Measurements from ENCODE around the gene BCDIN3D.

BCDIN3D gene

DNA sequence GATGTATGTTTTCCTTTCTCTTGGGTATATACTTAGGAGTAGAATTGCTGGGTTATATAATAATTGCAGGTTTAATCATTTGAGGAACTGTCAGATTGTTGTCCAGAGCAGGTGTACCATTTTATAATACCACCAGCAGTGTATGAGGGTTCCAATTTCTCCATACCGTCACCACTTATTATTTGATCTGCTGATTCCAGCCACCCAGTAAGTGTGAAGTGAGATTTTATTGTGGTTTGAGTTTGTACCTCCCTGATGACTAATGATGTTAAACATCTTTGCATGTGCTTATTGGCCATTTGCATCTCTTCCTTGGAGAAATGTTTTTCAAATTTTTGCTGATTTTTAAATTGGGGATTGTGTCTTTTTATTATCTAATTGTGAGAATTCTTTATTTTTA is 29.8 kb downstream of the BCDIN3D start:
- no peak overlapping the region for H3K4me3 ChIP-seq (ENCODE audit: severe bottlenecking)
- H3K36me3 ChIP-seq (ENCODE audit: low read depth), result peaks cover 11% of the 10 kb centered on the region
- TF ChIP-seq, protein P1, sequence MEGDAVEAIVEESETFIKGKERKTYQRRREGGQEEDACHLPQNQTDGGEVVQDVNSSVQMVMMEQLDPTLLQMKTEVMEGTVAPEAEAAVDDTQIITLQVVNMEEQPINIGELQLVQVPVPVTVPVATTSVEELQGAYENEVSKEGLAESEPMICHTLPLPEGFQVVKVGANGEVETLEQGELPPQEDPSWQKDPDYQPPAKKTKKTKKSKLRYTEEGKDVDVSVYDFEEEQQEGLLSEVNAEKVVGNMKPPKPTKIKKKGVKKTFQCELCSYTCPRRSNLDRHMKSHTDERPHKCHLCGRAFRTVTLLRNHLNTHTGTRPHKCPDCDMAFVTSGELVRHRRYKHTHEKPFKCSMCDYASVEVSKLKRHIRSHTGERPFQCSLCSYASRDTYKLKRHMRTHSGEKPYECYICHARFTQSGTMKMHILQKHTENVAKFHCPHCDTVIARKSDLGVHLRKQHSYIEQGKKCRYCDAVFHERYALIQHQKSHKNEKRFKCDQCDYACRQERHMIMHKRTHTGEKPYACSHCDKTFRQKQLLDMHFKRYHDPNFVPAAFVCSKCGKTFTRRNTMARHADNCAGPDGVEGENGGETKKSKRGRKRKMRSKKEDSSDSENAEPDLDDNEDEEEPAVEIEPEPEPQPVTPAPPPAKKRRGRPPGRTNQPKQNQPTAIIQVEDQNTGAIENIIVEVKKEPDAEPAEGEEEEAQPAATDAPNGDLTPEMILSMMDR (IDR thresholded peaks at IDR 0.05; ENCODE audit: poor library complexity, severe bottlenecking), result no peak
- DNase-seq (ENCODE audit: low spot score) (no peak), ATAC-seq (ENCODE audit: low read depth) (no peak)
- no peak overlapping the region for H3K27ac ChIP-seq (ENCODE audit: poor library complexity, severe bottlenecking)
- H3K27me3 ChIP-seq (ENCODE audit: insufficient read depth, poor library complexity, severe bottlenecking), result no peaks in the 10 kb centered on the region
- no peaks in the 10 kb centered on the region for H3K4me1 ChIP-seq (ENCODE audit: insufficient read depth, poor library complexity, severe bottlenecking)
- H3K9me3 ChIP-seq (ENCODE audit: severe bottlenecking), result no peaks in the 10 kb centered on the region

DNA sequence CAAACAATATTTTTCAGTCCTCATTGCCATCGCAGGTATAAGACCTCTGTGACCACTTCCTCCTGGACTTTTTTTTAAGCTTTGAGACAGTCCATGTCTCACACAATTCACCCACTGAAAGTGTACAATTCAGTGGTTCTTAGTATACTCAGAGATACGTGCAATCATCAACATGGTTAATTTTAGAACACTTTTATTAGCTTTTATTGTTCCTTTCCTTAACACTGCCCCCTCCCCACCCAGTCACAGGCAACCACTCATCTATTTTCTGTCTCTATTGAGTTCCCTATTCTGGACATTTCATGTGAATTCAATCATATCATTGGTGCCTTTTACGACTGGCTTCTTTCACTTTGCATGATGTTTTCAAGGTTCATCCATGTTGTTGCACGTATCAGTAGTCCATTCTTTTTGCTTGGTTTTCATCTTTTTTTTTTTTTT is 30.9 kb downstream of the BCDIN3D start:
- no peak overlapping the region for H3K27ac ChIP-seq (ENCODE audit: poor library complexity, severe bottlenecking)

DNA sequence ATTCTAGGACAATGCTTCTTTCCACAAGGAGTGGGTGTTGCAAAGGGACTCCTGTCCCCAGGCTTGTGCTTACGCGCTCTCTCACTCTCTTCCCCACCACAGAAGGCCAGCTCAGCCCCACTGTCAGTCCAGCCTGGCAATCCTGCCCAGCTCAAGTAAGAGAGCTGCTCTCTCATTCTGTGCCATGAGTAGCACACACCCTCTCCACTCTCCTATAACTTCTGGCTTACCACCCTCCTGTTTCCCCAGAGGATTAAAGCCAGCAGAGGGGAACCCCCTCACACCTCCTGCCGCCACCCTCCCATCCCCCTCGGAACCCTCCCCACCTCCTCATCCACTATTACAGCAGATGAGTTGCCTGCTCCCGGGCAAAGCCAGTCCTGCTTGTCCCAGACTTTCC is 31.8 kb downstream of the BCDIN3D start:
- Histone ChIP-seq H3K27me3 (ENCODE audit: insufficient read depth, poor library complexity, severe bottlenecking) (no peaks in the 10 kb centered on the region), H3K9me3 (ENCODE audit: severe bottlenecking) (no peaks in the 10 kb centered on the region), H3K4me1 (ENCODE audit: insufficient read depth, poor library complexity, severe bottlenecking) (no peaks in the 10 kb centered on the region), H3K36me3 (ENCODE audit: low read depth) (peaks cover 10% of the 10 kb centered on the region), H3K4me3 (ENCODE audit: severe bottlenecking) (no peak overlapping the region), H3K27ac (ENCODE audit: poor library complexity, severe bottlenecking) (no peak overlapping the region)
- TF ChIP-seq, protein P1 (IDR thresholded peaks at IDR 0.05; ENCODE audit: poor library complexity, severe bottlenecking), result no peak
- ATAC-seq (ENCODE audit: low read depth) (no peak), DNase-seq (ENCODE audit: low spot score) (no peak)

More for the DNA sequence above, 30.9 kb downstream of the BCDIN3D start:
- H3K4me1 ChIP-seq (ENCODE audit: insufficient read depth, poor library complexity, severe bottlenecking), result no peaks in the 10 kb centered on the region
- no peaks in the 10 kb centered on the region for H3K27me3 ChIP-seq (ENCODE audit: insufficient read depth, poor library complexity, severe bottlenecking)
- TF ChIP-seq, protein P1 (IDR thresholded peaks at IDR 0.05; ENCODE audit: poor library complexity, severe bottlenecking), result no peak
- no peak for ATAC-seq (ENCODE audit: low read depth)
- no peaks in the 10 kb centered on the region for H3K9me3 ChIP-seq (ENCODE audit: severe bottlenecking)
- H3K4me3 ChIP-seq (ENCODE audit: severe bottlenecking), result no peak overlapping the region
- DNase-seq (ENCODE audit: low spot score), result no peak
- H3K36me3 ChIP-seq (ENCODE audit: low read depth), result peaks cover 10% of the 10 kb centered on the region

DNA sequence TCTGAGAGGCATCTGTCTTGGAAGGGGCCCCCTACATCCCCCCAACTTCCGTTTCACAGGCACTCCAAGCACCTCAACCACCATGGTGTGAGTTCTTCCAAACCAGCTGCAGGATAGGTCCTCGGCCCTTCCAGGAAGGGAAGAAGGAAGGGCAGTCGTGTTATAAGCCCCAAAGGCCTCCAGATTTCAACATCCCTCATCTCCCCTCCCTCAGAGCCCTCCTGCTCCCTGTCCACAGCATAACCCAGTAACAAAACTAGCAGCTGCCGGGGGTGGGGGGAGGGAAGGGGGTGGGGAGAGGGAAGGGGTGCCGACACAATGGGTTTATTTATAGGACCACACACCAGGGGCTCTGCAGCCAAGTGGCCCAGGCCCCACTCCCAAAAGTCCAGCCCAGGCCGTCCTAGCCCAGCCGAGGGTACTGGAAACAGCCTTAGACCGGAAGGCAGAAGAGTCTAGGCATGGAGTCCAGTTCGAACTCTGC is 33.0 kb downstream of the BCDIN3D start:
- H3K4me3 ChIP-seq (ENCODE audit: severe bottlenecking), result no peak overlapping the region
- H3K9me3 ChIP-seq (ENCODE audit: severe bottlenecking), result no peaks in the 10 kb centered on the region

DNA sequence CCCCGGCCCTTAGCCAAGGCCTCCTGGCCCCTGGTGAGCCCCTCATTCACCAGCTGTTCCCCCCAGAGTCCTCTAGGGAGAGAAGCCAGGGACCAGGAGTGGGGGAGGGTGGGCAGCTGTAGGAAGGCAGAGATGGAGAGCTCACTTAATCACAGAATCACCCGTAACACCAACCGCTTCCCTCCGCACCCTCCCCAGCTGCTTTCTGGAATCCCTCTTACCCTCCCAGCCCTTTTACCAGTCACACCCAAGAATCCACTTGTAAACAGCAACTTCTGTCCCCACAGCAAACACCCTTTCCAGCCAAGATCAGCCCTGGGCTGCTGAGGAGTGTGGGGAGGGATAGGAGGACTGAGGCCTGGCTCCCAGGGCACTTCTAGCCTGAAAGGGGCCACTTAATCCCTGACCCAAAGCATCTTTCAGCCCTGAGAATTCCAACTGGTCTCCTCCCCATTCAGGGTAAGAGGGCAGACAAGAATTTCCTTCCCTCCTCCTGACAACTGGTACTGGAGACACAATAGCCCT is 33.5 kb downstream of the BCDIN3D start:
- no peak overlapping the region for H3K4me3 ChIP-seq (ENCODE audit: severe bottlenecking)
- H3K27me3 ChIP-seq (ENCODE audit: insufficient read depth, poor library complexity, severe bottlenecking), result no peaks in the 10 kb centered on the region

More for the DNA sequence above, 33.0 kb downstream of the BCDIN3D start:
- ATAC-seq (ENCODE audit: low read depth) (no peak), DNase-seq (ENCODE audit: low spot score) (no peak)
- H3K27me3 ChIP-seq (ENCODE audit: insufficient read depth, poor library complexity, severe bottlenecking), result no peaks in the 10 kb centered on the region
- TF ChIP-seq, protein P1 (IDR thresholded peaks at IDR 0.05; ENCODE audit: poor library complexity, severe bottlenecking), result no peak
- no peaks in the 10 kb centered on the region for H3K4me1 ChIP-seq (ENCODE audit: insufficient read depth, poor library complexity, severe bottlenecking)
- H3K27ac ChIP-seq (ENCODE audit: poor library complexity, severe bottlenecking), result no peak overlapping the region
- peaks cover 8% of the 10 kb centered on the region for H3K36me3 ChIP-seq (ENCODE audit: low read depth)

More for the DNA sequence above, 33.5 kb downstream of the BCDIN3D start:
- no peak for ATAC-seq (ENCODE audit: low read depth)
- Histone ChIP-seq H3K9me3 (ENCODE audit: severe bottlenecking) (no peaks in the 10 kb centered on the region), H3K4me1 (ENCODE audit: insufficient read depth, poor library complexity, severe bottlenecking) (no peaks in the 10 kb centered on the region), H3K36me3 (ENCODE audit: low read depth) (peaks cover 5% of the 10 kb centered on the region; the same call in 1 of the 2 replicates), H3K27ac (ENCODE audit: poor library complexity, severe bottlenecking) (no peak overlapping the region)
- TF ChIP-seq, protein P1 (IDR thresholded peaks at IDR 0.05; ENCODE audit: poor library complexity, severe bottlenecking), result no peak
- DNase-seq (ENCODE audit: low spot score), result no peak
